ENCODE results near the gene HHAT.

HHAT gene

GRCh38 chr1:210652329-210652954, 323.7 kb downstream of the HHAT start:
- Histone ChIP-seq H3K9me2 (replicated peaks; ENCODE audit: low read depth, low read length) (no peaks in the 10 kb centered on the region), H3K27me3 (ENCODE audit: insufficient read depth, low read length, poor library complexity, severe bottlenecking) (no peaks in the 10 kb centered on the region), H3K9ac (ENCODE audit: low read depth, low read length, poor library complexity, severe bottlenecking) (no peak overlapping the region), H3K4me3 (ENCODE audit: low read length, poor library complexity, severe bottlenecking) (no peak overlapping the region), H3K4me1 (ENCODE audit: insufficient read depth, low read length, poor library complexity, severe bottlenecking) (peaks cover 9% of the 10 kb centered on the region), H3F3A (ENCODE audit: low read depth) (no peaks in the 10 kb centered on the region), H2AFZ (ENCODE audit: low read length) (no peak overlapping the region), H3K79me2 (ENCODE audit: insufficient read depth, low read length) (no peaks in the 10 kb centered on the region), H4K20me1 (ENCODE audit: insufficient read depth, low read length, poor library complexity, severe bottlenecking) (no peaks in the 10 kb centered on the region), H3K36me3 (ENCODE audit: insufficient read depth, low read length) (no peaks in the 10 kb centered on the region), H3K9me3 (ENCODE audit: insufficient read depth, low read depth, low read length) (no peaks in the 10 kb centered on the region), H3K4me2 (ENCODE audit: low read depth, low read length, poor library complexity, severe bottlenecking) (no peak overlapping the region)
- TF ChIP-seq EZH2phosphoT487 (IDR thresholded peaks at IDR 0.05; ENCODE audit: borderline replicate concordance): no peak
- TF ChIP-seq, protein P1, sequence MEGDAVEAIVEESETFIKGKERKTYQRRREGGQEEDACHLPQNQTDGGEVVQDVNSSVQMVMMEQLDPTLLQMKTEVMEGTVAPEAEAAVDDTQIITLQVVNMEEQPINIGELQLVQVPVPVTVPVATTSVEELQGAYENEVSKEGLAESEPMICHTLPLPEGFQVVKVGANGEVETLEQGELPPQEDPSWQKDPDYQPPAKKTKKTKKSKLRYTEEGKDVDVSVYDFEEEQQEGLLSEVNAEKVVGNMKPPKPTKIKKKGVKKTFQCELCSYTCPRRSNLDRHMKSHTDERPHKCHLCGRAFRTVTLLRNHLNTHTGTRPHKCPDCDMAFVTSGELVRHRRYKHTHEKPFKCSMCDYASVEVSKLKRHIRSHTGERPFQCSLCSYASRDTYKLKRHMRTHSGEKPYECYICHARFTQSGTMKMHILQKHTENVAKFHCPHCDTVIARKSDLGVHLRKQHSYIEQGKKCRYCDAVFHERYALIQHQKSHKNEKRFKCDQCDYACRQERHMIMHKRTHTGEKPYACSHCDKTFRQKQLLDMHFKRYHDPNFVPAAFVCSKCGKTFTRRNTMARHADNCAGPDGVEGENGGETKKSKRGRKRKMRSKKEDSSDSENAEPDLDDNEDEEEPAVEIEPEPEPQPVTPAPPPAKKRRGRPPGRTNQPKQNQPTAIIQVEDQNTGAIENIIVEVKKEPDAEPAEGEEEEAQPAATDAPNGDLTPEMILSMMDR (conservative IDR thresholded peaks at IDR 0.05; ENCODE audit: low read length): no peak

- Histone ChIP-seq H2AFZ (ENCODE audit: low read length) (no peak overlapping the region), H3K79me2 (ENCODE audit: insufficient read depth, low read length) (no peaks in the 10 kb centered on the region), H4K20me1 (ENCODE audit: insufficient read depth, low read length, poor library complexity, severe bottlenecking) (no peaks in the 10 kb centered on the region), H3K9me2 (replicated peaks; ENCODE audit: low read depth, low read length) (no peaks in the 10 kb centered on the region), H3F3A (ENCODE audit: low read depth) (no peaks in the 10 kb centered on the region), H3K36me3 (ENCODE audit: insufficient read depth, low read length) (no peaks in the 10 kb centered on the region), H3K4me1 (ENCODE audit: insufficient read depth, low read length, poor library complexity, severe bottlenecking) (no peaks in the 10 kb centered on the region), H3K9me3 (ENCODE audit: insufficient read depth, low read depth, low read length) (no peaks in the 10 kb centered on the region), H3K27me3 (ENCODE audit: insufficient read depth, low read length, poor library complexity, severe bottlenecking) (no peaks in the 10 kb centered on the region), H3K9ac (ENCODE audit: low read depth, low read length, poor library complexity, severe bottlenecking) (no peak overlapping the region), H3K4me3 (ENCODE audit: low read length, poor library complexity, severe bottlenecking) (no peak overlapping the region), H3K4me2 (ENCODE audit: low read depth, low read length, poor library complexity, severe bottlenecking) (no peak overlapping the region)
- no peak for TF ChIP-seq EZH2phosphoT487 (IDR thresholded peaks at IDR 0.05; ENCODE audit: borderline replicate concordance)
- TF ChIP-seq, protein P1 (conservative IDR thresholded peaks at IDR 0.05; ENCODE audit: low read length): no peak
Observed at GRCh38 chr1:210653771-210654170, 325.1 kb downstream of the HHAT start.

DNA sequence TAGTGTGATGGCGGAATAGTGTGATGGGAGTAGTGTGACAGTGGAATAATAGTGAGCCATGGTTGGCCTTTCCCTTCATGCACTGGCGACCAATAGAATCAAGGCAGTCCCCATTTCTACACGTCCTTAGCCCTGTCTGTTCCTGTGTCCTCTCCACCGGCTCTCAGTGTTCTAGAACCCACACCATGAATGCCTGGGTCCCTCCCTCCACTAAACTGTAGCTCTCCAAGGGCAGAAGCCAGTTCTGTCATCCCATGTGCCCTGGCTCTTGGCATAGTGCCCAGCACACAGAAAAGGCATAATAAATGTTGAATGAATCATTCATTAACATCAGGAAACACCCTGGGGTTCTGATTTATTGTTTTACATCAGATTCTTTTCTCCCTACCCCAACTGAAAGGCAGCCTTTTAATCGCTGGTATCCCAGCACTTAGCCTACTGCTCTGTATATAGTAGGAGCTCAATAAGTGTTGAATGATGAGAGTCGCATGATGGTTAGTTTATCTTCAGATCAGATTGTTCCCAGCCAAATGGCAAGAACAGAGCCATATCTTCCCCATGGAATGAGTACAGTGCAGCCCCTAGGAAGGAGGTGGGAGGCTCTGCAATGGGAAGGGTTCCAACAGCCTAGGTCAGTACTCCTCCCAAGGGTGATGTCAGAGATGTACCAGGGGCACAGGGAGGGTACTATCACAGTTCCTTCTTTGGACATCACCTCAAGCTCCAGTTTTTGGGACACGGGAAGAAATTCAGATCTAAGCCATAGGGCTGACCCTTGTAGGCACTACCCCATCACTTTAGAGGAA, 325.7 kb downstream of the HHAT start:
- TF ChIP-seq, protein P1 (conservative IDR thresholded peaks at IDR 0.05; ENCODE audit: low read length): no peak
- TF ChIP-seq EZH2phosphoT487 (IDR thresholded peaks at IDR 0.05; ENCODE audit: borderline replicate concordance): no peak
- Histone ChIP-seq H3K9me2 (replicated peaks; ENCODE audit: low read depth, low read length) (no peaks in the 10 kb centered on the region), H3K79me2 (ENCODE audit: insufficient read depth, low read length) (no peaks in the 10 kb centered on the region), H3K4me1 (ENCODE audit: insufficient read depth, low read length, poor library complexity, severe bottlenecking) (no peaks in the 10 kb centered on the region), H3K36me3 (ENCODE audit: insufficient read depth, low read length) (no peaks in the 10 kb centered on the region), H3K27me3 (ENCODE audit: insufficient read depth, low read length, poor library complexity, severe bottlenecking) (no peaks in the 10 kb centered on the region), H3K9ac (ENCODE audit: low read depth, low read length, poor library complexity, severe bottlenecking) (no peak overlapping the region), H3F3A (ENCODE audit: low read depth) (no peaks in the 10 kb centered on the region), H3K9me3 (ENCODE audit: insufficient read depth, low read depth, low read length) (no peaks in the 10 kb centered on the region), H3K4me3 (ENCODE audit: low read length, poor library complexity, severe bottlenecking) (no peak overlapping the region), H3K4me2 (ENCODE audit: low read depth, low read length, poor library complexity, severe bottlenecking) (no peak overlapping the region), H4K20me1 (ENCODE audit: insufficient read depth, low read length, poor library complexity, severe bottlenecking) (no peaks in the 10 kb centered on the region), H2AFZ (ENCODE audit: low read length) (no peak overlapping the region)

Measured in Loucy (cell line).